SH-SY5Y (cell line): ENCODE measurements around the gene CYTH3.

Experiments
- GATA2 ChIP-seq: IDR thresholded peaks from 2 replicates; pipeline ENCODE4 v1.6.1; 2011; ENCODE audit warnings: mild to moderate bottlenecking, low read depth, low read length
- GATA3 ChIP-seq: IDR thresholded peaks from 2 replicates; pipeline ENCODE4 v1.6.1; 2011; ENCODE audit warnings: low read depth, mild to moderate bottlenecking, low read length, moderate library complexity

GRCh38 chr7:6252341-6252746 is 20.1 kb downstream of the CYTH3 start:
- TF ChIP-seq GATA3 (no peak), GATA2 (no peak)
